ENCODE measurements around the gene PCK2.

The PCK2 gene

DNA sequence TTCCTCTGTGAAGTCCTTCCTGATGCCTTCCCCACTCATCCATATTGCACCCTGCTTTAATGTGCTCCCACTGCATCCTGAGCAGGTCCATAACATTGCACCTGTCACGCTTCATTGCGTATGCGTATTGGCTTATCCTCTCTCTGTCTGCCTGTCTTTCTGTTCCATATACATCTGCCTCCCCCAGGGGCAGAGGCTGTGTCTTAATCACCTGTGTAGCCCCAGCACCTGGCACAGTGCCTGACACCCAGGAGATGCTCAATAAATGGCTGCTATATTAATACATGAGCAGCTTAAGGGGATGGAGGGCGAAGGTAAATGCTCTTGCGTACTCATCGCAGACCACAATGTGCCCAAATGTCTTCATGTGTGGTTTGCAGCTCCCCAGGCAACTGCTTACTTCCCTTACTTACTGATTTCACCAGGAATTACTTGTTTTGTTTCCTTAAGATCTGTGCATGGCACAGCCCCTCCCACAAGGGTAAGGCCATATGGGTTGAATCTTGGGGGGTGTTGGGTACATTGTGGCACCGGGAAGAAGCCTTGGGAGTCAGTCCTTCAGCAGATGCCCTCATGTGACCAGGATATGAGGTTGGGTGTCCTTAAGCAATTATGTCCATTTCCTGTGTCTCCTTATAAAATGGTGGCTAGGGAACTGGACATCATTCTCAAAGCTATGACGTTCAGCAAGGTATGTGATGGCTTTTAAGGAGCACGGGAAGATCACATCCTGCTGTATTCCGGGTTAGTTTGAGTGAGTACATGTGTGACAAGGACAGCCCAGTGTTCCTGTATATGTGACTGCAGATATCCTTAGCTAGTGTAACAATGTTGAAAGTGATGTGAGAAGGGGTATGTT is 23.6 kb upstream of the PCK2 start:
- DNase-seq (ENCODE audit: extremely low spot score): no peak
- ChIA-PET POLR2A (interaction anchor here (0.6 kb wide), 1 partner anchor 10 kb away, joined by 3 read pairs; no protein-coding TSS in a partner anchor), CTCF (interaction anchor here (1.3 to 7.9 kb wide), 5 partner anchors 8 to 145 kb away, joined by 4 to 71 read pairs (median 5); partner anchors contain the start of genes MDP1 and PCK2)
- TF ChIP-seq, protein P1, sequence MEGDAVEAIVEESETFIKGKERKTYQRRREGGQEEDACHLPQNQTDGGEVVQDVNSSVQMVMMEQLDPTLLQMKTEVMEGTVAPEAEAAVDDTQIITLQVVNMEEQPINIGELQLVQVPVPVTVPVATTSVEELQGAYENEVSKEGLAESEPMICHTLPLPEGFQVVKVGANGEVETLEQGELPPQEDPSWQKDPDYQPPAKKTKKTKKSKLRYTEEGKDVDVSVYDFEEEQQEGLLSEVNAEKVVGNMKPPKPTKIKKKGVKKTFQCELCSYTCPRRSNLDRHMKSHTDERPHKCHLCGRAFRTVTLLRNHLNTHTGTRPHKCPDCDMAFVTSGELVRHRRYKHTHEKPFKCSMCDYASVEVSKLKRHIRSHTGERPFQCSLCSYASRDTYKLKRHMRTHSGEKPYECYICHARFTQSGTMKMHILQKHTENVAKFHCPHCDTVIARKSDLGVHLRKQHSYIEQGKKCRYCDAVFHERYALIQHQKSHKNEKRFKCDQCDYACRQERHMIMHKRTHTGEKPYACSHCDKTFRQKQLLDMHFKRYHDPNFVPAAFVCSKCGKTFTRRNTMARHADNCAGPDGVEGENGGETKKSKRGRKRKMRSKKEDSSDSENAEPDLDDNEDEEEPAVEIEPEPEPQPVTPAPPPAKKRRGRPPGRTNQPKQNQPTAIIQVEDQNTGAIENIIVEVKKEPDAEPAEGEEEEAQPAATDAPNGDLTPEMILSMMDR (IDR thresholded peaks at IDR 0.05; ENCODE audit: control extremely low read depth, extremely low read depth, low read depth, missing control alignments): no peak

DNA sequence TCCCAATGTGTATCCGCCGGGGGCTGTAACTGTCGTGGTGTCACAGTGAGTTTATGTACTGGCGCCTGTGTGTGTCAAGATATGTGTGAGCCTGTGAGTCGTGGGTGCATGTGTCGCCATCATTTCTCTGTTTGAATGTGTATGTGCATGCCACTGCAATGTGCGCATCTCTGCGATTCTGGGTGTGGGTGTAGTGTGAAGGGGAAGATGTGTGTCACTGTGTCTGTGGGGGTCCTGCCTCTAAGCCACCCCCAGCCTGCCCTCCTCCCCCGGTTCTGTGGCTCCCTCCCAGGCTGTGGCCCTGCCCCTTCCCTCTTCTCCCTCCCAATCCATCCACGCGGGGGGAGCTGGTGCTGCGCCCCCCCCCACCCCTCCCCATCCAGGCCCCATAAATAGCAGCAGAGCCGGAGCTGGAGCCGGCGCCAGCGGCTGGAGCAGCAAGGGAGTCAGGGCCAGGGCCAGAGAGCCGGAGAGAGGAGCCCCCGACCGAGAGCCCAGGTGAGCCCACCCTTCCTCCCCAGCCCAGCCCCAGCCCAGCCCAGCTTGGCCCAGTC is 22.9 kb upstream of the PCK2 start, which contains the start of gene CPNE6:
Gene CPNE6, plus strand, starts transcription at position 419 of the 554 bp plus-strand sequence. CDS start 1,375 bp downstream, outside the sequence.
- CTCF ChIA-PET: interaction anchor here (1.9 to 7.9 kb wide), 4 partner anchors 10 to 145 kb away, joined by 4 to 71 read pairs (median 23); partner anchors contain the start of genes MDP1 and PCK2
- POLR2A ChIA-PET: interaction anchor here (0.6 kb wide), 1 partner anchor 136 kb away, joined by 3 read pairs; no protein-coding TSS in a partner anchor
- no peak for DNase-seq (ENCODE audit: extremely low spot score)
- TF ChIP-seq, protein P1 (IDR thresholded peaks at IDR 0.05; ENCODE audit: control extremely low read depth, extremely low read depth, low read depth, missing control alignments): no peak

DNA sequence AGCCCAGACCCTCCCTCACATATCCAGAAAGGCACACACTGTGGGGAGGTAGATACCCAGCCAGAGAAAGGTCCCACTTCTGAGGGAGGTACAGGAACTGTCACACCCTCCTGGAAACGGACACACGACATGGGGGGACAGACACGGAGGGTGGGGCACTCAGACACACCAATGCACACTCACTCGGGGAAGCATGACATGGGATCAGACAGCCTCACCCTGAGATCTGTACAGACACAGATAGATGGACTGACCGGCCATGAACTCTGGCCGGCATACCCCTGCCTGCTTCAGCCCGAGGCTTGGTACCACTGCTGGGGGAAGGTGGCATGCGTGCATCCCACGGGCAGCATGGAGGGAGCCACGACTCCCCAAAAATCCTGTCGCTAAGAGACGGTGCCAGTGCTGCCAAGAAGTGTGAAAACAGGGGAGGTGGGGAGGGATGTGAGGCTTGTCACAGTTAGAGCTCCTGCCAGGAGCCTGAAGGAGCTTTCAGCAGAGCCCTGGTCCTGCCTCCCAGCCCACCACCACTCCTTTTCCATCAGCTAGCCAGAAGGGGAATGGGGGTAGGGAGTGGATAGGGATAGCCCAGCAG is 22.2 kb upstream of the PCK2 start:
- DNase-seq (ENCODE audit: extremely low spot score): no peak
- ChIA-PET POLR2A (interaction anchor here (0.6 kb wide), 1 partner anchor 136 kb away, joined by 3 read pairs; no protein-coding TSS in a partner anchor), CTCF (interaction anchor here (1.1 to 7.9 kb wide), 5 partner anchors 10 to 36 kb away, joined by 4 to 71 read pairs (median 8); partner anchors contain the start of gene PCK2)
- TF ChIP-seq, protein P1 (IDR thresholded peaks at IDR 0.05; ENCODE audit: control extremely low read depth, extremely low read depth, low read depth, missing control alignments): no peak

DNA sequence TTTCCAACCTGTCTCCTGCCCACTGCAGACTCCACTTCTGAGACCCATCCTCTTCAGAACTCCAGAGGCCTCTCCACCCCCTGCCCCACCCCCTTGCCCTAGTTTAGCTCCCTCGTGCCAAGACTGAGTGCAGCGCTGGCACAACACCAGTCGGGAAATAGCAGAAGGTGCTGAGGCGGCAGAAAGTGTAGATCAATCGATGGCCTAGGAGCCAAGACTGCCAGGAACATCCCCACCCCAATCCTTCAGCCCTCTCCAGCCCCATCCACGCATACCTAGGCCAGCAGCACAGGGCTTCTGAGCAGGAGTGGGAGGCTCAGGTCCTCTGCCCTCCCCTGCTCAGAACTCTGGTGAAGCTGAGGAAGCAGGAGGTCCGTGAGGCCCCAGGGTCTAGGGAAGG is 21.7 kb upstream of the PCK2 start:
- TF ChIP-seq, protein P1 (IDR thresholded peaks at IDR 0.05; ENCODE audit: control extremely low read depth, extremely low read depth, low read depth, missing control alignments): no peak
- CTCF ChIA-PET: interaction anchor here (1.1 to 7.9 kb wide), 6 partner anchors 9 to 89 kb away, joined by 4 to 71 read pairs (median 7); partner anchors contain the start of genes IRF9 and PCK2
- POLR2A ChIA-PET: interaction anchor here (0.5 to 1.4 kb wide), 2 partner anchors 42 to 90 kb away, joined by 3 read pairs; partner anchors contain the start of genes DCAF11 and NRL
- no peak for DNase-seq (ENCODE audit: extremely low spot score)

DNA sequence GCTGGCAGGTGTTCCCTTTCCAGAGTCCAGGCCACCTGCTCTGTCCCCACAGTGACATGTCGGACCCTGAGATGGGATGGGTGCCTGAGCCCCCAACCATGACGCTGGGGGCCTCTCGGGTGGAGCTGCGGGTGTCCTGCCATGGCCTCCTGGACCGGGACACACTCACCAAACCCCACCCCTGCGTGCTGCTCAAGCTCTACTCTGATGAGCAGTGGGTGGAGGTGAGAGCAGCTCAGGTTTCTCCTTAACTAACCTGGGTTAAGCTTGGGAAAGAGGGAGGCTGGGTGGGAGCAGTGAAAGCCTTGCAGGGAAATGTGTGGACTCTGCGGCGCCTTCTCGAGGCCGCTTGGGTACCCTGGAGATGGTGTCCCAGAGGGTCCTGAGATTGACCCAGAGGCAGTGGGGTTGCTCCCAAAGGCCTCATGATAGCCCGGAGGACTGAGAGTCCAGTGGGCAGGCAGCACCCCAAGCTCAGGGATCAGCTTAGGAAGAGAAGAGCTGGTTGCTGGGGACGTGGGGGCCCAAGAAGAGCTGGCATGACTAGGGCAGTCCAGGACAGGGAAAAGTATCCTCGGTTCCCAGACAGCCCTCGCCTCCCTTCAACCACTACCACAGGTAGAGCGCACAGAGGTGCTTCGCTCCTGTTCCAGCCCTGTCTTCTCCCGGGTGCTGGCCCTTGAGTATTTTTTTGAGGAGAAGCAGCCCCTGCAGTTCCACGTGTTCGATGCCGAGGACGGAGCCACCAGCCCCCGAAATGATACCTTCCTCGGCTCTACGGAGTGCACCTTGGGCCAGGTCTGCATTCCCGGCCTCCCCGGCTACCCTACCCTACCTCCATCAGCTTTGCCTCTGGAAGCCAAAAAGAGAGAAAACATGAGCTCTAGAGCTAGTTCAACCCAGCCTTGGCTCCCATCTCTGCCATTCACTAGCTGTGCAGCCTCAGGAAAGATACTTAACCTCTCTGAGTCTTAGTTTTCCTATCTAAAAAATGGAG is 20.9 kb upstream of the PCK2 start:
- ChIA-PET POLR2A (interaction anchor here (0.5 to 1.4 kb wide), 2 partner anchors 42 to 89 kb away, joined by 3 read pairs; partner anchors contain the start of genes DCAF11 and NRL), CTCF (interaction anchor here (1.0 to 7.9 kb wide), 9 partner anchors 9 to 88 kb away, joined by 3 to 71 read pairs (median 6); partner anchors contain the start of genes IRF9 and PCK2)
- DNase-seq (ENCODE audit: extremely low spot score): no peak
- TF ChIP-seq, protein P1 (IDR thresholded peaks at IDR 0.05; ENCODE audit: control extremely low read depth, extremely low read depth, low read depth, missing control alignments): no peak

Measured in GM10248 (cell line).